Ramos (cell line): Measurements from ENCODE around the gene NKD1.

Source experiments
- in situ Hi-C: fragments of 300-500 bp; cut with MboI; formaldehyde crosslinking; loops from one replicate; pipeline ENCODE4 v1.14.3; 2022; ENCODE audit warnings: low sequenced_read_pairs; ENCODE audit not compliant: unreplicated experiment

The NKD1 gene

GRCh38 chr16:50595859-50596258 lies 47.7 kb downstream of the NKD1 start:
- in situ Hi-C loops = no loop called here

- in situ Hi-C loops = no loop called here
Measured at GRCh38 chr16:50596762-50597450, 48.7 kb downstream of the NKD1 start.

DNA sequence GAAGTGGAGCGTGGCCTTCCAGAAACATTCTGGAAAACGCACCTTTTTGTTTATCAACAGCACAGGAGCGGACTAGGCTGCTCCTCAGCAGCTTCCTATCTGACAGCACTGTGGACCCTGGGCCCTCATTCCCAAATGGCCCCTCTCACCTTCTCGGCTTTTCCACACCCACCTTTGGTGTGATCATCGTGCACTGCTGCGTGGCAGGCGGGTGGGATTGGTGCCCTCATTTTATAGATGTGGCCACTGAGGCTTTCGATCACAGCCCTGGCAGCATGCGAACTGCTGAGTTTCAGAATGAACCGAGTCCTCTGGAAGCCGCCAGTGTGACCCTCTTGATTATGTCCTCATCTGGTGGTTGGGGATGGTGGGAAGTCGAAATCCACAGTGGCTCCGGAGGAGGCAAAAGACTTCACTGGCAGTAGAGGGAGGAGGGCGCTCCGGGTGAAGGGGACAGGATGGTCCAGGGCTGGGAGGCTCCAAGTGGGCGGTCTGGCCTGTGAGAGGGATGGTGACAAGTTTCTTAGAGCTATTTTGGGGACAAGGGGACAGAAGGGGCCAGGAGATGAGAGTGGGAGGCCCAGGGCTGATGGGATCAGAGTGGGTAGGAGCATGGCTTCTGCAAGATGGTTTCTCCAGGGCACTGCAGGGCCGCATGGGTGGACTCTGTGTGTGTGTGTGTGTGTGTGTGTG lies 49.5 kb downstream of the NKD1 start:
- in situ Hi-C loops = no loop called here

GRCh38 chr16:50598256-50598894 lies 50.2 kb downstream of the NKD1 start:
- in situ Hi-C loops = no loop called here

GRCh38 chr16:50598936-50599361 lies 50.8 kb downstream of the NKD1 start:
- in situ Hi-C loops = no loop called here

DNA sequence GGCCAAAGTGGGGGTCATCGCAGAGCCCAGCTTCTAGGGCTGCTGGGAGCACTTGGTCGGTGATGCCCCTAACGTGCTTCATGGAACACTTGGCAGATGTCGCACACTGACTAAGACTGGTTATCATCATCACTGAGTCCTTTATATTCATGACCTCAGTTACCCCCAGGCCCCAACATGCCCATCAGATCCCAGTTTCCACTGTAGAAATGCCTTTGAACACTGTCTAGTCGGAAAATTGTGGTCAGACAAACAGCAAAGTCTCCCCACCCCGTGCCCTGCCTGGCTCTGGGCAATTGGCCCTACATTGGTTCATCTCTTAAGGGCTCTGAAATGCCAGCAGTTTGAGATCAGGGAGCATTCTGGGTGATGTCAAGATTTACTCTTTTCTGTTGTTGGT lies 51.3 kb downstream of the NKD1 start:
- in situ Hi-C loops = no loop called here

GRCh38 chr16:50600582-50601283 lies 52.5 kb downstream of the NKD1 start:
- in situ Hi-C loops = no loop called here

DNA sequence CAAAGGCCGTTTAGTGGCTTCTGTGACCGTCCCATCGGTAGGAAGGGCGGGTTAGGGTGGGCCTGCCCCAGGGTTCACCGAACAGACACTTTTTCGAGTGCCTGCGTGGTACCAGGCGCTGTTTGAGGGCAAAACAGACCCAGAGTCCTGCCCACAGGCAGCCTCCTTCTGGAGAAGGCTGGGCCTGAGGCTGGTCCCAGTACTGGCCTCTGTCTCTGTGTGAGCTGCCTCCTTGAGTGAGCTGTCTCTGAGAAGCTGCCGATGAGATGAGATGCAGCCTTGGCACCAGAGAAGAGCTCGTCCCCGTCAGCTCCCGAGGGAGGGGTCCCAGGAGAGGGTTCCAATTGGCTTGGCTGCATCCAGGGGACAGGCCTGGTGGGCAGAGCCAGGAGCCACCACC lies 53.1 kb downstream of the NKD1 start:
- in situ Hi-C loops = no loop called here

- in situ Hi-C loops = no loop called here
Measured at GRCh38 chr16:50602126-50602525, 53.9 kb downstream of the NKD1 start.

DNA sequence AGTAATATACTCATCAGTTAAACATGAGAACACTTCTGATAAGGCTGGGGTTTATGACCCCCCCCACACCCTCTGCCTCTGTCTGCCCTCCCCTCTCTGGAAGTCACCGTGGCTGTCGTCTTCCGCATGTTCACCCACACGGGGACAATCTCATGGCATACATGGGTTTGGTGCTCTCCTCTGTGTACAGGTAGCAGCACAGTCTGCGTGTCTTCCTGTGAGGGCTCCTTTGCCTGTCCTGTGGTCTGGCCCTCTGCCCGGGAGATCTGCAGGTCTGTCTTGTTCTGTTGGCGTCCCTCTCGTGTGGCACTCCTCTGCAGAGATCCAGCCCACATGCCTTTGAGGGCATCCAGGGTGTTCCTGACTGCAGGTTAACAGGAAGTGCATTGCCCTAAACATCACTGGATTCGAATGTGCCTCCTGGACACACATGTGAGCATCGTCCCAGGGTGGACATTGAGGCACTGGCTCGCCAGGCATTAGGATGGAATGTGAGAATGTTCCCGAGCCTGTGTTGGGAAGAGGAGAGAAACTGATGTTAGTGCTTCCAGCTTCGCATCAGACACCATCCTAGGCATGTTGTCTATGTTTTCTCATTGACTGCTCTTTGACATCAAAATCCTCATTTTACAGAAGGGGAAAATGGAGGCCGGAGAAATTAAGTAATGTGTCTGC lies 54.5 kb downstream of the NKD1 start:
- in situ Hi-C loops = no loop called here

- in situ Hi-C loops = no loop called here
Measured at GRCh38 chr16:50603206-50604064, 55.2 kb downstream of the NKD1 start.

DNA sequence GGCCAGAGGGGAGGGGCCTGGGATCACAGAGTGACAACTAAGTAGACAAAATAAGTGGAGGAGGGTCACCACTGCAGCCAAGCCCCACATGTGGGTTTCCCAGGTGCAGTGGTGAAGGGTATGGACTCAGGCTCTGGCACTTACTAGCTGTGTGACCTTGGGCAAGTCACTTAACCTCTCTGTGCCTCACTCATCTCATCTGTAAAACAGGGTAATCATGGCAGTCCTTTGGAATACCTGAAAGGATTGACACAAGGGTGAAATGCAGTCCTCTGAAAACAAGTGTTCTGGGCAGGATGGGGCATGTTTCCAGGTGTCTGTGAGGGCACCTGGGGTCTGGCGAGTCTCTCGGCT lies 55.8 kb downstream of the NKD1 start:
- in situ Hi-C loops = no loop called here

DNA sequence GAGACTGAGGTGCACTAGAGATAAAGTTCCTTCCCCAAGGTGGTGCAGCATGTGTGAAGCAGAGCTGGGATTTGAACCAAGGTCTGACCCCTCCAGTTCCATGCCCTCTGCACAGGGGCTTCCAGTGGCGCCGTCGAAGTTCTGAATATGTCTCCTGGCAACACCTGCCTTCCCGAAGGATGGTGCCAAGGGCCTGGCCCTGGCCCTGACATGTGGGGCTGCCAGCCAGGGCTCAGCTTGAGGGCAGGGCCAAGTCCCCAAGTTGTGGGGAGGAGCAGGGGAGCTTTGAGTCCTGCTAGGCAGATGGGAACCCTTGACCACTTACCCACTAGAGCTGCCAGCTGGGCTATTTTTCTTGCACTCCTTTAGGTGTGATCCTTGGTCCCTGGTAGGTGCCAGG lies 56.4 kb downstream of the NKD1 start:
- in situ Hi-C loops = no loop called here

GRCh38 chr16:50605733-50606430 lies 57.7 kb downstream of the NKD1 start:
- in situ Hi-C loops = no loop called here

GRCh38 chr16:50606431-50607050 lies 58.3 kb downstream of the NKD1 start:
- in situ Hi-C loops = no loop called here

- in situ Hi-C loops = no loop called here
Measured at GRCh38 chr16:50607051-50607431, 58.8 kb downstream of the NKD1 start.

- in situ Hi-C loops = no loop called here
Measured at GRCh38 chr16:50607447-50607846, 59.3 kb downstream of the NKD1 start.

DNA sequence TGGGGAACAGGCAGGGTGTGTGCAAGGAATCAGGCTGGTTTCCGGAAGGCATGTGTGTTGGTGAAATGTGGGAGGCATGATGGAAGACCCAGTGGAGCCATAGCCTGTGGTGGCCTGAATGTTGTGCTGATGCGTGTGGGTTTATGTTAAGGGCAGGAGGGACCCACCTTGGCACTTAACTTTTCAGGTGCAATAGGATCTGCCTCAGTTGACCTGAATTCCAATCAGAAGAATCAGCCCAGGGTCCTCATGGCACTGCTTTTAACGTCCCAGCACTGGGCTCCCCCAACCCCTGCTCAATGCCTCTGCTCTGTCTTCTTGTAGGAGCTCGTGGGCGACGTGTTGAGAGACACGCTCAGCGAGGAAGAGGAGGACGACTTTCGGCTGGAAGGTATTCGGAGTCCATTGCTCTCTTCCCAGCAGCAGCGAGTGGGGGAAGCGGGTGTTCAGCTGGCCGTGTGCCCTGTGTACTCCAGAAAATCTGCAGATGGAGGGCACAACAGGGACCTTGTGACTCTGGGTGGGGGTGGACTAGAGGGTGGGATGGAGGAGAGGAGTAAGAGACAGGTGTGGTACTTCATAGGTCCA lies 59.9 kb downstream of the NKD1 start:
- in situ Hi-C loops = no loop called here
